SH-SY5Y (cell line): ENCODE measurements around the gene COL8A2.

Source experiments
- GATA2 ChIP-seq: IDR thresholded peaks from 2 replicates; pipeline ENCODE4 v1.6.1; 2011; ENCODE audit warnings: mild to moderate bottlenecking, low read depth, low read length
- GATA3 ChIP-seq: IDR thresholded peaks from 2 replicates; pipeline ENCODE4 v1.6.1; 2011; ENCODE audit warnings: low read depth, mild to moderate bottlenecking, low read length, moderate library complexity

DNA sequence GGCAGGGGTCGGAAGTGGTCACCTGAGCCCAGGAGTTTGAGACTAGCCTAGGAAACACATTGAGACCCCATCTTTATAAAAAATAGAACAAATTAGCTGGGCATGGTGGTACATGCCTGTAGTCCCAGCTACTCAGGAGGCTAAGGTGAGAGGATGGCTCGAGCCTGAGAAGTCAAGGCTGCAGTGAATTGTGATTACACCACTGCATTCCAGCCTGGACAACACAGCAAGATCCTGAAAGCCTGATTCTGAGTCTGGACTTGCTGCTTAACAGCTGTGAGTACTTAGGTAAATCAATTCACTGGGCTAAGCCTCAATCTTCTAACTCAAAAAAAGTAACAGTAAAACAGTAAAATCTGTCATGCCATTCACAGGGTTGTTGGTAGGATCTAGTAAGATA, 19.4 kb upstream of the COL8A2 start:
- TF ChIP-seq GATA2 (no peak), GATA3 (no peak)
